Uterus (tissue), 2 donors: ENCODE measurements around the gene GABRB1.

ENCODE experiments used
- CTCF ChIP-seq, 4 experiments: fragments of 200-600 bp in 2 of 4; fragments of 450-650 bp in 2 of 4; sonication (generic) in 2 of 4; IDR thresholded peaks; one replicate each; pipeline ENCODE4 v1.5.1; 2016 to 2019; ENCODE audit warnings: antibody characterized with exemption in 4 of 4, mild to moderate bottlenecking in 2 of 4, moderate library complexity in 1 of 4
- POLR2A ChIP-seq, 2 donors: fragments of 450-650 bp; IDR thresholded peaks; one replicate each; pipeline ENCODE4 v1.6.1; 2016; ENCODE audit warnings: antibody characterized with exemption in 2 of 2, mild to moderate bottlenecking in 1 of 2, moderate library complexity in 1 of 2

GRCh38 chr4:47471064-47471463 is 439.7 kb downstream of the GABRB1 start:
- TF ChIP-seq POLR2A (IDR thresholded peaks at IDR 0.05): no peak
- TF ChIP-seq CTCF (IDR thresholded peaks at IDR 0.05): no peak
